ENCODE measurements around the gene INPP4B. TPM values are rescaled to one million over a fixed set of nuclear protein-coding genes. Genes with fewer than 3 reads are reported as not detected.
"Not testable (repeated sequence)": the region's sequence is repeated elsewhere in the genome, so short reads cannot be mapped to it uniquely, and the experiment has no call there.

INPP4B gene
- total RNA-seq, 1 donor from 2014 or later = 12.0 TPM

GRCh38 chr4:142815834-142816233 lies 30.3 kb downstream of the INPP4B start:
- peak; percentile 20 for DNase-seq (ENCODE audit: low read depth)
- no peak overlapping the region for H3K4me3 ChIP-seq (ENCODE audit: low read depth, low read length)
- no peak for TF ChIP-seq CTCF (conservative IDR thresholded peaks at IDR 0.05; ENCODE audit: low read depth, low read length)

GRCh38 chr4:142813388-142813787 lies 32.7 kb downstream of the INPP4B start:
- H3K4me3 ChIP-seq (ENCODE audit: low read depth, low read length) = no peak overlapping the region
- no peak for TF ChIP-seq CTCF (conservative IDR thresholded peaks at IDR 0.05; ENCODE audit: low read depth, low read length)
- DNase-seq (ENCODE audit: low read depth) = no peak

- no peak overlapping the region for H3K4me3 ChIP-seq (ENCODE audit: low read depth, low read length)
- no peak for TF ChIP-seq CTCF (conservative IDR thresholded peaks at IDR 0.05; ENCODE audit: low read depth, low read length)
- DNase-seq (ENCODE audit: low read depth) = no peak
These were observed 34.0 kb downstream of the INPP4B start for GRCh38 chr4:142812091-142812490.

GRCh38 chr4:142811034-142811433 lies 35.1 kb downstream of the INPP4B start:
- DNase-seq (ENCODE audit: low read depth) = no peak
- TF ChIP-seq CTCF (conservative IDR thresholded peaks at IDR 0.05; ENCODE audit: low read depth, low read length) = no peak
- H3K4me3 ChIP-seq (ENCODE audit: low read depth, low read length) = no peak overlapping the region

- no peak for DNase-seq (ENCODE audit: low read depth)
- no peak for TF ChIP-seq CTCF (conservative IDR thresholded peaks at IDR 0.05; ENCODE audit: low read depth, low read length)
These were observed 36.5 kb downstream of the INPP4B start for GRCh38 chr4:142809559-142809958.

GRCh38 chr4:142803879-142804278 lies 42.2 kb downstream of the INPP4B start:
- H3K4me3 ChIP-seq (ENCODE audit: low read depth, low read length); DNase-seq (ENCODE audit: low read depth): not testable (repeated sequence)

More at GRCh38 chr4:142809559-142809958, 36.5 kb downstream of the INPP4B start:
- no peak overlapping the region for H3K4me3 ChIP-seq (ENCODE audit: low read depth, low read length)

- no peak for TF ChIP-seq CTCF (conservative IDR thresholded peaks at IDR 0.05; ENCODE audit: low read depth, low read length)
- H3K4me3 ChIP-seq (ENCODE audit: low read depth, low read length) = no peak overlapping the region
- DNase-seq (ENCODE audit: low read depth) = no peak
These were observed 44.1 kb downstream of the INPP4B start for GRCh38 chr4:142801966-142802365.

GRCh38 chr4:142781114-142781513 lies 65.0 kb downstream of the INPP4B start:
- TF ChIP-seq CTCF (conservative IDR thresholded peaks at IDR 0.05; ENCODE audit: low read depth, low read length) = no peak
- H3K4me3 ChIP-seq (ENCODE audit: low read depth, low read length) = no peak overlapping the region
- DNase-seq (ENCODE audit: low read depth) = no peak

Data from epithelial cell of proximal tubule (primary cell).